Smooth muscle cell (in vitro differentiated cells): ENCODE data around the gene PADI2. TPM values are rescaled to one million over a fixed set of nuclear protein-coding genes. Genes with fewer than 3 reads are reported as not detected.
"Not testable (repeated sequence)": the region's sequence is repeated elsewhere in the genome, so short reads cannot be mapped to it uniquely, and the experiment has no call there.

Experiments
- DNase-seq: peaks from one replicate; lab custom pipeline; 2025; ENCODE audit not compliant: unreplicated experiment; lab: John Stamatoyannopoulos, UW
- H2AFZ ChIP-seq: fragments of 200-600 bp; sonication (generic); 2 replicates; pipeline ENCODE4 v1.6.0; 2016; ENCODE audit warnings: antibody characterized with exemption, low read depth, mild to moderate bottlenecking
- H3F3A ChIP-seq: fragments of 200-600 bp; sonication (generic); 2 replicates; pipeline ENCODE4 v1.6.0; 2017; ENCODE audit warnings: antibody characterized with exemption, low read depth
- H3K27ac ChIP-seq: fragments of 200-600 bp; sonication (generic); 2 replicates; pipeline ENCODE4 v1.5.1; 2016; ENCODE audit warnings: low read depth, mild to moderate bottlenecking
- H3K27me3 ChIP-seq: fragments of 200-600 bp; sonication (generic); 2 replicates; pipeline ENCODE4 v1.6.1; 2016; ENCODE audit warnings: low read depth, mild to moderate bottlenecking
- H3K36me3 ChIP-seq: fragments of 200-600 bp; sonication (generic); 2 replicates; pipeline ENCODE4 v1.5.1; 2016; ENCODE audit warnings: low read depth
- H3K4me1 ChIP-seq: fragments of 200-600 bp; sonication (generic); 2 replicates; pipeline ENCODE4 v1.5.1; 2016; ENCODE audit warnings: low read depth
- H3K4me2 ChIP-seq: fragments of 200-600 bp; sonication (generic); 2 replicates; pipeline ENCODE4 v1.6.0; 2016; ENCODE audit warnings: mild to moderate bottlenecking
- H3K4me3 ChIP-seq: fragments of 200-600 bp; sonication (generic); 2 replicates; pipeline ENCODE4 v1.5.1; 2016; ENCODE audit warnings: mild to moderate bottlenecking
- H3K79me2 ChIP-seq: fragments of 200-600 bp; sonication (generic); 2 replicates; pipeline ENCODE4 v1.6.0; 2016; ENCODE audit warnings: low read depth, mild to moderate bottlenecking
- H3K9ac ChIP-seq: fragments of 200-600 bp; sonication (generic); 2 replicates; pipeline ENCODE4 v1.6.0; 2016; ENCODE audit warnings: low read depth
- H3K9me3 ChIP-seq: fragments of 200-600 bp; sonication (generic); replicated peaks from 2 replicates; pipeline ENCODE4 v1.5.1; 2016; ENCODE audit warnings: low read depth
- H4K20me1 ChIP-seq: fragments of 200-600 bp; sonication (generic); 2 replicates; pipeline ENCODE4 v1.6.0; 2016; ENCODE audit warnings: low read depth
- CTCF ChIP-seq: fragments of 200-600 bp; sonication (generic); IDR thresholded peaks from 2 replicates; pipeline ENCODE4 v1.5.1; 2017; ENCODE audit warnings: borderline replicate concordance, mild to moderate bottlenecking, antibody characterized with exemption; ENCODE audit not compliant: insufficient read depth, poor library complexity, severe bottlenecking
- WGBS: methylation state at CpG from one replicate; pipeline ENCODE4 v1.1.7; 2016; ENCODE audit warnings: low lambda C conversion rate; 5-methylcytosine and 5-hydroxymethylcytosine counted together
- polyA plus RNA-seq: library from polyadenylated mRNA; unstranded; fragments of >200 nt; fragmentation: Nextera tagmentation; extraction: Ambion mirVana; gene quantifications from 2 replicates; pipeline ENCODE4 v1.2.1, GENCODE V29; 2016
- total RNA-seq: library from RNA; depleted of rRNA; stranded (reverse); fragments of >200 nt; gene quantifications from 2 replicates; pipeline ENCODE4 v1.2.3, GENCODE V29; 2014

PADI2 gene
- total and polyA plus RNA-seq, 2 experiments from 2014 or later = not detected

- H3K9me3 ChIP-seq = no peaks in the 10 kb centered on the region
- DNase-seq = no peak
- H3K27me3 ChIP-seq = no peaks in the 10 kb centered on the region
- H2AFZ ChIP-seq = no peak overlapping the region
- no peaks in the 10 kb centered on the region for H3K4me1 ChIP-seq
- no peak overlapping the region for H3K9ac ChIP-seq
- no peaks in the 10 kb centered on the region for H4K20me1 ChIP-seq
- H3K36me3 ChIP-seq = no peaks in the 10 kb centered on the region
- H3K79me2 ChIP-seq = no peaks in the 10 kb centered on the region
- no peak overlapping the region for H3K4me2 ChIP-seq
- TF ChIP-seq CTCF = no peak
- H3F3A ChIP-seq = no peaks in the 10 kb centered on the region
- WGBS = 77% methylated on average over 7 of the region's 7 CpGs
- H3K27ac ChIP-seq = no peak overlapping the region
- no peak overlapping the region for H3K4me3 ChIP-seq
Observed at GRCh38 chr1:17065666-17066065, 53.6 kb downstream of the PADI2 start.

GRCh38 chr1:17062751-17063150 lies 56.5 kb downstream of the PADI2 start:
- H3K4me3 ChIP-seq, H4K20me1 ChIP-seq, H2AFZ ChIP-seq, H3K9ac ChIP-seq, H3K79me2 ChIP-seq, DNase-seq, H3F3A ChIP-seq, H3K4me2 ChIP-seq, H3K27ac ChIP-seq, H3K27me3 ChIP-seq, H3K9me3 ChIP-seq, H3K4me1 ChIP-seq, H3K36me3 ChIP-seq: not testable (repeated sequence)
- 89% methylated on average over 7 of the region's 7 CpGs for WGBS

GRCh38 chr1:17061892-17062291 lies 57.4 kb downstream of the PADI2 start:
- Histone ChIP-seq H3K36me3 (no peaks in the 10 kb centered on the region), H3K79me2 (no peaks in the 10 kb centered on the region), H4K20me1 (no peaks in the 10 kb centered on the region), H3K27me3 (no peaks in the 10 kb centered on the region), H3K4me2 (no peak overlapping the region), H3K9ac (no peak overlapping the region), H3F3A (no peaks in the 10 kb centered on the region), H2AFZ (no peak overlapping the region), H3K4me3 (no peak overlapping the region), H3K9me3 (no peaks in the 10 kb centered on the region), H3K4me1 (peaks cover 5% of the 10 kb centered on the region), H3K27ac (no peak overlapping the region)
- no peak for TF ChIP-seq CTCF
- 78% methylated on average over 2 of the region's 2 CpGs for WGBS
- no peak for DNase-seq

GRCh38 chr1:17061486-17061885 lies 57.8 kb downstream of the PADI2 start:
- no peak for TF ChIP-seq CTCF
- WGBS = 93% methylated on average over 3 of the region's 3 CpGs
- H4K20me1 ChIP-seq = no peaks in the 10 kb centered on the region

More at GRCh38 chr1:17061486-17061885, 57.8 kb downstream of the PADI2 start:
- no peak overlapping the region for H3K9ac ChIP-seq
- no peaks in the 10 kb centered on the region for H3K79me2 ChIP-seq
- H3K4me1 ChIP-seq = peaks cover 5% of the 10 kb centered on the region
- H2AFZ ChIP-seq = no peak overlapping the region
- no peaks in the 10 kb centered on the region for H3K9me3 ChIP-seq
- no peak overlapping the region for H3K4me3 ChIP-seq
- H3K27ac ChIP-seq = no peak overlapping the region
- DNase-seq = no peak
- no peaks in the 10 kb centered on the region for H3K27me3 ChIP-seq
- no peaks in the 10 kb centered on the region for H3K36me3 ChIP-seq
- H3K4me2 ChIP-seq = no peak overlapping the region
- no peaks in the 10 kb centered on the region for H3F3A ChIP-seq
